H1 (cell line): ENCODE results near the gene TCAP. TPM values are rescaled to one million over a fixed set of nuclear protein-coding genes. Genes with fewer than 3 reads are reported as not detected.

Experiments used
- FOSL1 ChIP-seq: IDR thresholded peaks from 2 replicates; pipeline ENCODE4 v1.6.1; 2011; ENCODE audit warnings: mild to moderate bottlenecking, low read depth, low read length, moderate library complexity; ENCODE audit not compliant: insufficient read depth
- JUN ChIP-seq: IDR thresholded peaks from 2 replicates; pipeline ENCODE4 v1.6.1; 2011; ENCODE audit warnings: low read depth, mild to moderate bottlenecking, improper control_type of control experiment, low read length
- polyA plus RNA-seq, 7 experiments: library from polyadenylated mRNA; depleted of rRNA in 3 of 7; stranded (reverse) in 5 of 7; unstranded in 2 of 7; fragments of >200 nt in 5 of 7; fragments of 200-250 nt in 2 of 7; gene quantifications; 1 replicate in 5 of 7; 2 replicates in 1 of 7; 4 replicates in 1 of 7; pipeline versions ENCODE4 v1.2.1 to v1.2.3, GENCODE V29; 2011 to 2013; ENCODE audit warnings: missing spikeins in 2 of 7, mixed read lengths in 2 of 7
- total RNA-seq: library from RNA; stranded (reverse); fragmentation: NEBNext Ultra II Directional; extraction: Animal tissue kit (Norgen Biotek cat#: 25700); gene quantifications from 2 replicates; pipeline ENCODE4 v1.2.1, GENCODE V29; 2021

The TCAP gene
- total and polyA plus RNA-seq, 2 of the 8 experiments (the other 6 are each of a cell fraction or from before 2014, with no cell fraction given): 0.82 to 1.4 TPM

DNA sequence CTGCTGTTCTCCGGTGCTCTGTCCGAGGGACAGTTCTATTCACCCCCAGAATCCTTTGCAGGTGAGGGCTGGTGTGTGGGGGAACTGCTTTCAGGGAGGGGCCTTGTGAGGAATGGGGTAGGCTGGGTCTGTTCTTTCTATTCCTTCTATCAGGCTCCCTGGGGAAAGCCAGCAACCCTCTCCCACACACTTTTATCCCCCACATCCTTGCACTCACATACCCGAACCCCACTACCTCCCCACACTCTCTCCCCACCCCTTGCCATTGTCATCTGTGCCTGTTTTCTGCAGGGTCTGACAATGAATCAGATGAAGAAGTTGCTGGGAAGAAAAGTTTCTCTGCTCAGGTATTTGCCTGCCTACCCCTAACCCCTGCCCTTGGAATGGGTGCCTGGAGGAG is 6.4 kb upstream of the TCAP start (continued):
- TF ChIP-seq FOSL1 (no peak), JUN (no peak)
- TF ChIP-seq, all 59 proteins: peak for 0
